Left colon (tissue), 2 donors: ENCODE measurements around the gene POLR3B. TPM values are rescaled to one million over a fixed set of nuclear protein-coding genes. Genes with fewer than 3 reads are reported as not detected.

ENCODE experiments used
- ATAC-seq: fragments of 200-7000 bp; cut with Tn5 transposase; one replicate; pipeline ENCODE4 v1.9.1; 2020; ENCODE audit warnings: mild to moderate bottlenecking, moderate library complexity
- DNase-seq, 2 donors: peaks; one replicate each; pipeline ENCODE4 v3.0.0-alpha.2; 2020
- intact Hi-C, 2 donors: fragments of 100-400 bp; cut with DNase I in 1 of 2; cut with micrococcal nuclease in 1 of 2; formaldehyde crosslinking; loops; one replicate each; pipeline versions ENCODE4 v1.11.2 to v1.14.0; 2022; cut with DNase I, micrococcal nuclease
- total RNA-seq, 2 donors: library from RNA; stranded (reverse); fragmentation: NEBNext Ultra II Directional; extraction: Animal tissue kit (Norgen Biotek cat#: 25700); gene quantifications; one replicate each; pipeline ENCODE4 v1.2.1, GENCODE V29; 2021
- donor health status: DM: no; HTN: no; CAD: no.
- donor health status: DM: yes; HTN: yes; CAD: no.

Gene POLR3B
- total RNA-seq, 2 donors from 2014 or later, result 8.1 to 8.9 TPM

GRCh38 chr12:106386813-106387535 lies 29.4 kb downstream of the POLR3B start:
- intact Hi-C loops, result loop anchor here (2.0 to 10.0 kb wide), 3 partner anchors 458 to 538 kb away; no protein-coding TSS in a partner anchor
- DNase-seq, result no peak
- ATAC-seq, result no peak

DNA sequence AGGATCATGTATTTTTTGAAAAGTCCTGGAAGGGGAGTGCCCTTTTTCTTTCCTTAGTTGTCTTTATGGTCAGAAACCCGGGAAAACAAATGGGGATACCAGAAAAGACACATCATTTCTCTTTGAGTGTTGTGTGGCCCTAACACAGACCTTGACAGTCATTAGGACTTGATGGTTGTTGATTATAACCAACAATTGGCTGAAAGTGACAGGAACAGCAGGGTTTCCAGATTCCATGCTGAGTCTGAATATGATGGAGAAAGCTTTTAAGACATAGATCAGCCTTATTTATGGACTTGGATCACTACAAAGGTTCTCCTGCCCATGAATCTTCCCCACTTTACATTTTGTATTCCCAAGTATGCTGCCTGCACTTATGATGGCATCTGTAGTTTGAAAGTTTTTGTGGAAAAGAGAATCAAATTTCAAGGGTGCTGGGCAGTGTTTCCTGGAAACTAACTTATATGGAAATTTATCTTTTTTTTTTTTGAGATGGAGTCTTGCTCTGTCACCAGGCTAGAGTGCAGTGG lies 30.4 kb downstream of the POLR3B start:
- intact Hi-C loops, result loop anchor here (2.0 to 10.0 kb wide), 3 partner anchors 457 to 537 kb away; no protein-coding TSS in a partner anchor
- ATAC-seq (no peak), DNase-seq (no peak)

DNA sequence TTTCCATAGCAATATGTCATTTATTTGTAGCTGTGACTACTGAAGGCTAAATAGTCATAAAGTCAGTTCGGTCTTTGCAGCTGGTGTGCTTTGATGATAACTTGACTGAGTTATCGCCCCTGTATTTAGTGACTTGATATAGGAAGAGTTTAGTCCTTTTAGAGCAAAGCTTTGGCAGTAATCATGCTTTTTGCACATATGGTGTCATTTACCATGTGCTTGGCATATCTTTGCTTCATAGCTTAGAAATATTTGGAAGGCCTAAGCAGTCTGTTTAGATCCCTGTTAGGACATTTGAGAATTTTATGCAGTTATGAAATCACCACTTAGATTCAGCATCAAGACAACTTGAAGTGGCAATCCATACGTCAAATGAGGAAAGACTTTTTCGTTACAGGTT lies 31.6 kb downstream of the POLR3B start:
- ATAC-seq, result no peak
- no peak for DNase-seq
- intact Hi-C loops, result loop anchor here (10.0 kb wide), 2 partner anchors 456 to 536 kb away; no protein-coding TSS in a partner anchor

GRCh38 chr12:106392759-106393158 lies 35.2 kb downstream of the POLR3B start:
- intact Hi-C loops, result no loop called here
- ATAC-seq (no peak), DNase-seq (no peak)

- ATAC-seq, result no peak
- intact Hi-C loops, result no loop called here
- DNase-seq, result no peak
These were observed 52.3 kb downstream of the POLR3B start for GRCh38 chr12:106409878-106410277.

- intact Hi-C loops, result no loop called here
- DNase-seq, result no peak
- no peak for ATAC-seq
These were observed 55.0 kb downstream of the POLR3B start for GRCh38 chr12:106412563-106412962.

GRCh38 chr12:106415134-106415533 lies 57.6 kb downstream of the POLR3B start:
- DNase-seq, result no peak
- no peak for ATAC-seq
- intact Hi-C loops, result no loop called here

DNA sequence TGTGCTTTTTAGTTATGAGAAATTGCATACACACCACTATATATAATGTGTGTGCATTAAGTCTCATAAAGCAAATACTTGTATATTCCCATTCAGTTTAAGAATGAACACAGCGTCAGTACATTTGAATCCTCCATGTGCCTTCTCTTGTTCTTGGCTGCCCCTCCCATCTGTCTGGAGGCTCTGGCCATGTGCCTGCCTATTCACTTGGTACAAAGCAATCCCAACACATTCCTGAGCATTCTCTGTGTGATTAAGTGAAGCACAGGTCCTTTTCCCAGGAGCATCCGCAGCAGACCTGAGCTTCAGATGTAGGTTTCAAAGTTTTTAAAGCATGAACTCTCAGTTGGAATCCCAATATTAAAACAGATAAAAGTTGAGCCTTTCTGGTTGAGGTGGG lies 58.7 kb downstream of the POLR3B start:
- no peak for DNase-seq
- intact Hi-C loops, result no loop called here

GRCh38 chr12:106417926-106418910 lies 60.7 kb downstream of the POLR3B start:
- intact Hi-C loops, result no loop called here
- ATAC-seq, result no peak
- DNase-seq, result no peak

More for the DNA sequence above, 58.7 kb downstream of the POLR3B start:
- ATAC-seq, result no peak

GRCh38 chr12:106418970-106419369 lies 61.4 kb downstream of the POLR3B start:
- ATAC-seq, result no peak
- intact Hi-C loops, result no loop called here
- no peak for DNase-seq

GRCh38 chr12:106423291-106423690 lies 65.7 kb downstream of the POLR3B start:
- ATAC-seq, result no peak
- intact Hi-C loops, result no loop called here
- DNase-seq, result no peak

- ATAC-seq (no peak), DNase-seq (no peak)
- intact Hi-C loops, result no loop called here
These were observed 67.6 kb downstream of the POLR3B start for GRCh38 chr12:106425061-106425702.

DNA sequence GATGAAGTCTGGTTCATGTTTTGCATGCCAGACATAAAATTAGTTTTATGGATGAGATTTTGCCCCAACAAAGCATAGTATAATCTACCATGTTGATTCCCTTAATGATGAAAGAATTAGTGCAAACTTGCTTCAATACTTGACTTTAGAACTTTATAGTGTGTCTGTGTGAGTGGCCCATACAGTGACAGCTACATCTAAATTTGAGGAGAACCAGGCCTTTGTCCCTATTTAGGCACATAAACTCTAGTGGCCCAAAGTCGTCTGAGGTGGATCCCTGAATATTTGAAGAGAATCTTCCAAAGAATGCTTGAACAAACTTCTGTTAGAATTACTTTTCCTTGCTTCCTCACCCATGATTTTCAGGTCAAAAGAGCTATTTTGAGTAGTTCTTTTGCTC lies 70.4 kb downstream of the POLR3B start:
- intact Hi-C loops, result no loop called here
- DNase-seq, result no peak
- no peak for ATAC-seq

DNA sequence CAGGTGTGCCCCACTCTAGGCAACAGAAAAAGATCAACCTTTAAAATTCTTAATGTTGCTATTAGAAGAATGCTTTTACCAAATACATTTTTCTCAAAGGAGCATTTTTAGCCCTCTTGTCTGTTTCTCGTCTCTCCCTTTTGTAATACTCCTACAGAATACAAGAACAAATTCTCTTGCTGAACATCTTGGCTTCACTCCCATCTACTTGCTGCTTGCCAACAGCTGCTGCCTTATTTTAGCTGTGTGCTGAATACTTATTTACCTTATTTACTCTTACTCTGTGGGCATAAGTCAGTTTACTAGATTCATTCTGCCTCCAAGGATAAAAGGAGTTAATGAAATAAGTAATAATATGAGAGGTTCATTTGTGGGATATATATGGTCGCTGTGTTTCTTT lies 70.8 kb downstream of the POLR3B start:
- no peak for ATAC-seq
- no peak for DNase-seq
- intact Hi-C loops, result no loop called here

DNA sequence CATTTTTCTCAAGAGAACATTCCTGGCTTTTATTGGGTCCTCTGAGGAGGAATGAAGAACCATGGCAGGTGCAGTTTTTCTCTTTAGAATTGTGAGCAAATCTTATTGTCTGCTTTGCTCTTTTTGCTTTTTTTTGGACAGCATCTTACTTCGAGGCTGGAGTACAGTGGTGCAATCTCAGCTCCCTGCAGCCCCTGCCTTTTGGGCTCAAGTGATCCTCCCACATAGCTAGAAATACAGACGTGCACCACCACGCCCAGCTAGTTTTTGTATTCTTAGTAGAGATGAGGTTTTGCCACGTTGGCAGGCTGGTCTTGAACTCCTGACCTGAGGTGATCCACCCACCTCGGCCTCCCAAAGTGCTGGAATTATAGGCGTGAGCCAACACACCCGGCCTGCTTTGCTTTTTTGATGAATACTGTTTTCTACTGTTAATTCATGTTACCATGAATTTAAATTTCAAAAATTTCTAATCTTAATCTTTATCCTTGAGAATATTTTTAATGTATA lies 71.5 kb downstream of the POLR3B start:
- DNase-seq (no peak), ATAC-seq (no peak)
- intact Hi-C loops, result no loop called here

- intact Hi-C loops, result no loop called here
- ATAC-seq (no peak), DNase-seq (no peak)
These were observed 72.1 kb downstream of the POLR3B start for GRCh38 chr12:106429636-106430035.

DNA sequence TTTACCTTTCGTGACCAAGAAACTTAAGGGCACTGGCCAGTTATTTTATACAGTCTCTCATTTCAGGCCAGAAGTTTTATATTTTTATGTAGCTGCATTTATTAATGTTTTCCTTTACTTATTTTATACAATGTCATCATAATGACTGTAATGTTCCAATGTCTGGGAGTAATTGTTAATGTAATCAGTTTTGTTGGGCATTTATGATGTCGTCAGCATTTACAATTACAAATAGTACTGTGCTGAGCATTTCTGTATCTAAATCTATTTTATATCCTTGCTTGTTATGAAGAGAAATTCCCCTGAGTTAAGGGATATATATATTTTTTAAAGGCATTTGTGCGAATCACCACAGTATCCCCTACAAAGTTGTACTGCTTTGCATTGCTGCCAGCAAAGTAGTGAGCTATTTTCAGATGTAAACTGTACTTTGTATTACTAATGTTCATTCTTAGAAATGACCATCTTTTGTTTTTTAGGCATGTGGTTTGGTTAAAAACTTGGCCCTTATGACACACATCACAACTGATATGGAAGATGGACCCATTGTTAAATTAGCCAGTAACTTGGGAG lies 74.4 kb downstream of the POLR3B start:
- intact Hi-C loops, result no loop called here
- no peak for DNase-seq
- ATAC-seq, result no peak

- DNase-seq (no peak), ATAC-seq (no peak)
- intact Hi-C loops, result no loop called here
These were observed 75.5 kb downstream of the POLR3B start for GRCh38 chr12:106433055-106433454.

DNA sequence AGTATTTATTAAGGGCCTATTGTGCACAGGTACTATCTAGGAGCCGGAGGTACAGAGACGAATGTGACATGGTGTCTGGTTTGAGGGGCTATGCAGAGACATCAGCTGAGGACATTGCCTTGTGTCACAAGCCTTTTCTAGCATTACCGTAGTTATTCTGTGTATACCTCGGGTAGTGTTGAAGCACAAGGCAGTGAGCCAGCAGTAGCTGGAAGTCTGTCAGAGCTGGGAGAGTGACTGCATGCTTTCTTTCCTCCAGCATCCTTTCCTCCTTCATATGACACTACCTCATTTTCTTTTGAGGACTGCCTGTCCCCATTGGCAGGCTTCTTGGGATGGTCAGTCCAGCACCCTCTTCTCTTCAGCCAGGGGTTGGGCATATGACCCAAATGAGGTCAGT lies 77.0 kb downstream of the POLR3B start:
- ATAC-seq (no peak), DNase-seq (no peak)
- intact Hi-C loops, result no loop called here
